ENCODE results near the gene NOX4. TPM values are rescaled to one million over a fixed set of nuclear protein-coding genes. Genes with fewer than 3 reads are reported as not detected.

The NOX4 gene
- total RNA-seq, result 24.9 and 34.9 TPM in 2 replicates

DNA sequence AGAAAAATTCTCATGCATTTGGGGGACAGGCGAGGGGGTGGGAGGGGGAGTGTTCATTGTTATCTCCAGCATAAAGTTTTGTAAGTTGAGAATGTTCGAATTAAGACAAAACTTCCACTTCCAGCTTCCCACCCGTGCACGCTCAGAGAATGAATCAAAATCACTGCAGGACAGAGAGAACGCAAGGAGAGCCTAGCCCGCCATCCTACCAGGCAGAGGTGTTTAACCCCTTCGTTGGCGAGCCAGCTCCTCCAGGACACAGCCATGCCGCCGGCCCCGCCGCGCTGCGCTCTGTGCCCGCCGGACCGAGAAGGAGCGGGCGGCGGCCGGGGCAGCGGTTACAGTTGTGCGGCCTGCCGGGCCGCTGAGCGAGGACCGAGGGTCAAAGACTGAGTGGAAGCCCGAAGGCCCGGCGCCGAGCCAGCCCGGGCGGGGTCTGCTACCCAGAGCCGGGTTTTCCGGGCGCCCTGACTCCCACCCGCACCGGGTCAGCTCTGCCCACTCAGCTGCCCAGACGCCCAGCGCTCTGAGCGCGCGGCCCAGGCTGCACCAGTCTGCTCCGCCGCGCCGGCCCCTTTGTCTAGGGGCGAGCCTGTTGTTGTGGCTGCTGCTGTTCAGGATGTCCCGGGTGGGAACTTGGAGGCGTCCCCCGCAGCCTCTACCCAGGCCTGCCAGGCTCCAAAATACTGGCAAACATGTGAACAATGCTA is at the start of gene NOX4:
Gene NOX4, minus strand, starts transcription at position 395 of the 710 bp plus-strand sequence. Its CDS starts 129 bp downstream, at position 266.

Other genes with a start within 250 kb of the NOX4 start
- gene TRIM77, start 218.9 kb upstream of the NOX4 start, total RNA-seq, result not detected in 2 replicates